Stimulated activated CD4-positive, alpha-beta T cell treated with anti-CD3 and anti-CD28 coated beads, Interleukin-15, amount 100 ng/mL, for 1 hour (primary cell): ENCODE results near the gene BCL7C.
"Not testable (repeated sequence)": the region's sequence is repeated elsewhere in the genome, so short reads cannot be mapped to it uniquely, and the experiment has no call there.

ENCODE experiments used
- DNase-seq, 2 donors: peaks; one replicate each; pipeline ENCODE4 v3.0.0-alpha.2; 2020; ENCODE audit warnings: low read depth in 1 of 2, low spot score in 1 of 2

Gene BCL7C

DNA sequence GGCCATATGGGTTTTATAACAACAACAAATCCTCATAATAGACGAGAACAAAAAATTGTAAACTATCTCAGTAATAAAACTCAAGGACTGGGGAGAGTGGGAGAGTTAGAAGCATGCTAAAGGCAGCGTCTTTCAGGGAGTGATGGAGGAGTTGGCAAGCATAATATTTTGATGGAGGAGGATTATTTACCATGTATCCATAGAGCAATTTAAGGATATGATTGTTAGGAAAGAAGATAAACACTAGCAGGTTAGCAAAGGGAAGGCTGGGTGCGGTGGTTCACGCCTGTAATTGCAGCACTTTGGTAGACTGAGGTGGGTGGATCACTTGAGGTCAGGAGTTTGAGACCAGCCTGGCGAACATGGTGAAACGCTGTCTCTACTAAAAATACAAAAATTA lies 27.8 kb downstream of the BCL7C start:
- no peak for DNase-seq

DNA sequence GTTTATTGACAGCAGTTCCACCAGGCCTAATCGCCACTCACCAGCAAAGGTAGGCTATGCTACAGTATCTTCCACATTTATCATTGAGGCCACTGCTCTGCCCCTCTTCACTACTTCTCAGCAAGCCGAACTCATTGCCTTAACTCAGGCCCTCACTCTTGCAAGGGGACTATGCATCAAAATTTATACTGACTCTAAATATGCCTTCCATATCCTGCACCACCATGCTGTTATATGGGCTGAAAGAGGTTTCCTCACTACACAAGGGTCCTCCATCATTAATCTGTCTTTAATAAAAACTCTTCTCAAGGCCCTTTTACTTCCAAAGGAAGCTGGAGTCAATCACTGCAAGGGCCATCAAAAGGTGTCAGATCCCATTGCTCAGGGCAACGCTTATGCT lies 30.7 kb downstream of the BCL7C start:
- DNase-seq: not testable (repeated sequence)

DNA sequence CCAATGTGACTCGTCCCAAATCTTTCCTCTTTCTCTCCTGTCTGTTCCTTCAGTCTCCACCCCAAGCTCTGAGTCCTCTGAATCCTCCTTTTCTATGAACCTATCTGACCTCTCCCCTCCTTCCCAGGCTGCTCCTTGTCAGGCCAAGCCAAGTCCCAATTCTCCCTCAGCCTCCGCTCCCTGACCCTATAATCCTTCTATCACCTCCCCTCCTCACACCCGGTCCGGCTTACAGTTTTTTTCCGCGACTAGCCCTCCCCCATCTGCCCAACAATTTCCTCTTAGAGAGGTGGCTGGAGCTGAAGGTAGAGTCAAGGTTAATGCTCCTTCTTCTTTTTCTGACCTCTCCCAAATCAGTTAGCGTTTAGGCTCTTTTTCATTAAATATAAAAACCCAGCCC lies 33.1 kb downstream of the BCL7C start:
- DNase-seq: not testable (repeated sequence)

DNA sequence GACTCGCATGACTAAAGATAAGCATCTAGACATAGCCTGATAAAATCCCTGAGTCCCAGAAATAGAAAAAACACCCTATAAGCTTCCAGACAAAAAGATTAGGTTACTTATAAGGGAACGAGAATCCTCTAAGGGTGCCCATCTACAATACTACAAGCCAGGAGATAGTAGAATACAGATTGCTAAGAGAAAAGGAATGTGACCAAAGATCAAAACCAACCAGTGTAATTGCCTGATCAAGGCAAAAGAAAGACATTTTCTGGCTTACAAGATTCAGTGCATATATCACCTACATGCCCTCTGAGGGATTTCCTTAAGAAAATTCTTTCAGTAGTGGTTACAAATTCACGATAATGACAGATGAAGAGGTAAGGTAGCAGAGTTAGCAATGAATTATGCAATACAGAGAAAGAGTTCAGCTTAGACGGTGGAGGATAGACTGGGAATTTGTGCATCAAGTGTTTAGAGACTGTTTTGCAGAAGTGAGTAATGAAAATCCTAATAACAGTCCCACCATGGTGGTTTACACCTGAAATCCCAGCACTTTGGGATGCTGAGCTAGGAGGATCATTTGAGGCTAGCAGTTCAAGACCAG lies 35.0 kb downstream of the BCL7C start:
- DNase-seq: no peak

DNA sequence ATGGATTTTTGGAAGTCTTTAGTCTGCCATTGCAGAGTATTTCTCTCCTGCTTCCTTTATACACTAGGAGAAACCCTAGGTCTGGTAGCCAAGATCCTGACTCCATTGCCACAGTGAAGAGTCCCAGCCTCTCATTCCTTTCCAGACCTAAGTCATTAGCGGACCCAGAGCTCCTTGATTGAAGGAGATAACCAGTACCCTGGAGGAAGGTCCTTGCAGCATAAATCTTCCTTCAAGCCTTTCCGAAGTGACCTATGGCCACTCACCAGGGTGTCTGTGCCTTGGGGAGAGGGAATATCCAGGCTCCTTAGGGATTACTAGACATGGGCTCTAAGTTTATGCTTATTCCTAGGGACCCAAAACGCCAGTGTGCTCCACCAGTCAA lies 35.8 kb downstream of the BCL7C start:
- no peak for DNase-seq

DNA sequence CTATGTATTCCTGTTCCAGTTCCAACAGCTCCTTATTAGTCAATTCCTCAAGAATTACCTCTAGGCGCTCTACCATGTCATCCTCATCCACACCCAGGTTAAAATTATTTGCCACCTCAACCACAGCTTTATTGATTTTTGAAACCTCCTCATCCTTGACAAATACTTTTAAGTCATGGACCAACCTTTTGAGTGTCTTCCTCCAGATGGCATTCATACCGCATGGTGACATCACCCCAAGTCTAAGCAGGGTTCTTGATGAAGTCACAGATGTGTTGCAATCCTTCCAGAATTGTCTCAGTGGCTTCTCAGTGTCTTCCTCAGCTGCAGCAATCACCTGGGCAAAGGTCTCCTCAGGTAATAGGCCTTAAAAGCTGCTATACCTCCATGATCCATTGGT lies 40.1 kb downstream of the BCL7C start:
- DNase-seq: no peak

DNA sequence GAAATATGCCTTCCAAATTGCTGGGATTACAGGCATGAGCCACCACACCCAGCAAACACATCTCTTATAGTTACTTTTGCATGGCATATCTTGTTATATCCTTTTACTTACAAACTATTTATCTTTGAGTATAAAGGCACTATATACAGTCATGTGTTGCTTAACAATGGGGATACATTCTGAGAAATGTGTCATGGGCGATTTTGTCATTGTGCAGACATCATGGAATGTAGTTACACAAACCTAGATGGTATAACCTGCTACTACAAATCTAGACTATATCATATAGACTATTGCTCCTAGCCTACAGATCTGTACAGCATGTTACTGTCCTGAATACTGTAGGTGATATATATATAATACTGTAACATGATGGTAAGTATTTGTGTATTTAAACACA lies 43.6 kb downstream of the BCL7C start:
- DNase-seq: no peak

DNA sequence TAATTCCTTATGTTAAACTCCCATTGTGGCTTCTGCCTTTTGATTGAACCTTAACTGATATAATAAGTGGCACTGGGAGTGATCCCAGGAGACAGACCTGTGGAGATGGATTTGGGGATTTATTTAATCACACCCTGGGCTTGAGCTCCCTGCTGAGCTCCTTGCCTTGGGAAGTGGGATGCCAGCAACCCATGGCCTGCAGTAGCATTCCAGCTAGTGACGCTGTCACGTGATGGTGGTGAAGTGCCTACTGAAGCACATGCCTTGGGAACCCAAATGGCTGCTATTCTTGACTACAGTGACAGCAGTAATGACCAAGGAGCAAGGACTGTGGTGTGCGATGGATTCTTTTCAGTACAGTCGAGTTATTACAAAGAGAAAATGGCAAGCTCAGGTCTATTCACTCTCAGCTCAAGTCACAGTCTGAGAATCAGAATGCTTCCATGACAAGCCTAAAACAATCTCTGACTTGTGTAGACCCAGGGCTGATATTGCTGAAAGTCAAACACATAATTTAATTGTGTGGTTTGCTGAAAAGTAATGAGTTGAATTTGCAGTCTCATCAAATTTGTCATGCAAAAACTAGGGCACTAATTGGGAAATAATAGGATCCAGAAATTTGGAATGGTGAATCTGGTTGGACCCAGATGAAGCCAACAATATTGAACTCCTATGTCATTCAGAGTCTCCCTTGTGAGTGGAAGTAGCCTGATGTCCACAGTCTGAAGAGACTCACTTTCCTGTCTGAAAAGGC lies 47.1 kb downstream of the BCL7C start:
- no peak for DNase-seq

DNA sequence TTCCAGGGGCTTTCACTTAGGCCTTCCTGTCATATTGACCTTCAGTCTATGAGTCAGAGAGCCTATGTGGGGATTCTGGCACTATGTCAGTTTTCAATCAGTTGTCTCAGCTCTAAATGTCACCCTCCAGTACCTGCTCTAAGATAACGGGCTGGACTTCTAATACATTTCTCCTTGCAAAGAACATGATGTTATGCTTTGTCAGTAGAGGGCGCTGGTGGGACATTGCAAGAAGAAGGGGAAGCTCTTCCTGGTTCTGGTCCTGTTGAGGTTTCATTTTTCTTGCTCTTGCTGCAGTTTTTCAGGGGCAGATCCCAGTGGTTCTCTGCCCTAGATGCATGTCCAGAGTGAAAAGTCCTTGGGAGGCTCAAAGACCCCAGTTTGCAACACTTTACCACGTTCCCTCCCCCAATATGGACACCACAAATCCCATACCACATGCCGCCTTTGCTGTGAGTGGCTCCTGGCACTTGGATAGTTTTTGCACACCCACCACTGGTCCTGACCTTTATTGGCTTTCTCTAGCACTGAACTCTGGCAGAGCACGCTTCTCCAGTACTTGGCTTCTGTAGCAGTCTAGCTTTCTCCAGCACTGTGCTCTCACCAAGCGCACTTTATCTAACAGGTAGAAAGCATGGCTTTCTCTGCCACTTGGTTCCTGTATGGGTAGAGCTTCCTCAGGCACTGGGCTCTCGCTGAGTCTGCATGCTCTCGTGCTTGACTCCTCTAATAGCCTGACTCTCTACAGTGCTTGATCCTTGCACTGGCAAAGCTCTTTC lies 49.0 kb downstream of the BCL7C start:
- DNase-seq: peak; percentile 27 to 47

DNA sequence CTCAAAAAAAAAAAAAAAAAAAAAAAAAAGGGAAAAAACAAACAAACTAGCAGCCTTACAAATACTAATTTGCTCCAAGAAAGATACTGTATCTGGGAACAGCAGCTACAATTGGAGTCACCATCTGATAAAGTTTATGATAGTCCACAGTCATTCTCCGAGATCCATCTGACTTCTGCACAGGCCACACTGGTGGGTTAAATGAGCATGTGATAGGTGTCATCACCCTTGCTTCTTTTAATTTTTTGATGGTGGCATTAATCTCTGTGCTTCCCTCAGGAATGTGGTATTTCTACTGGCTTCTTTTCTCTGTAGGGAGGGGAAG lies 49.6 kb downstream of the BCL7C start:
- DNase-seq: no peak

DNA sequence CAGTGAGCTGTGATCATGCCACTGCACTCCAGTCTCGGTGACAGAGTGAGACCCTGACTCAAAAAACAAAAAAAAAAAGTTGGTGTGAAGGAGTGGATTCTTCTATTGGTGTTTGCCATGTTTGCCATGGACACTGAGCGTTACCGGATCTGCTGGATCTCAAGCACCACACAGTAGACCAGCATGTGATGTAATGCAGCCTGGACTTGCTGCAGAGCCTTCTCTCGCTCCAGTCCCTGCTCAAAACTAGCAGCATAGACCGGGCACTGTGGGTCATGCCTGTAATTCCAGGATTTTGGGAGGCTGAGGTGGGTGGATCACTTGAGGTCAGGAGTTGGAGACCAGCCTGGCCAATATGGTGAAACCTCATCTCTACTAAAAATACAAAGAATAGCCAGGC lies 50.4 kb downstream of the BCL7C start:
- DNase-seq: no peak

DNA sequence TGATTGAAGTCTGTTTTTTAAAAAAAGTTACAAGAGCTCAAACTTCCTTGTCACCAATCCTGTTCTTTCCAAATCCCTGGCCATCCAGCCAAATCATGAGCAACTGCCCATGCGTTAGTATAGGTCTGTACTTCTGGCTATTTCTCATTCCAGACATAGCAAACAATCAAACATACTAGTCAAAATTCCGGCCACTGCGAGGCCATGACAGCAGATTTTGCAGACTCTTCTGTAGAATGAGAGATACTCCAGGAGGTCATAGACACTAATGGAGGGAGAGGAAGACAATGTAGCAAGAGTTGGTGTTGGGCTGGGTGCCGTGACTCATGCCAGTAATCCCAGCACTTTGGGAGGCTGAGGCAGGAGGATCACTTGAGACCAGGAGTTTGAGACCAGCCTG lies 50.9 kb downstream of the BCL7C start:
- no peak for DNase-seq

DNA sequence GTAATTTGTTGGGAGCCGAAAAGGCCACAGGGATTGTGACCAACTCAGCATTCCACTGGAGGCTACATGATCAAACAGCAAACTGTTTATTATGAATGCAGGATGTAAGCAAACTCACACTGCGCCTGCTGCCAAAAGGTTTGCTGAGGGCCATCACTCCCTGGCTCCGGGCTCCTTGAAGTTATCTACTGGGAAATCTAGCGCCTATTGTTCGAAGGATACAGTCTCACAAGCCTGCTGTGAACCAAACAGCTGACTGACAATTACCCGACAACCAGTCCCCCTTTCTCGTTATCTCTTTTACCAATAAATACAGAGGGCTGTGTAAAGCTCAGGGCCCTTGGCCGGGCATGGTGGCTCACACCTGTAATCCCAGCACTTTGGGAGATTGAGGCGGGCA lies 52.5 kb downstream of the BCL7C start:
- DNase-seq: no peak

DNA sequence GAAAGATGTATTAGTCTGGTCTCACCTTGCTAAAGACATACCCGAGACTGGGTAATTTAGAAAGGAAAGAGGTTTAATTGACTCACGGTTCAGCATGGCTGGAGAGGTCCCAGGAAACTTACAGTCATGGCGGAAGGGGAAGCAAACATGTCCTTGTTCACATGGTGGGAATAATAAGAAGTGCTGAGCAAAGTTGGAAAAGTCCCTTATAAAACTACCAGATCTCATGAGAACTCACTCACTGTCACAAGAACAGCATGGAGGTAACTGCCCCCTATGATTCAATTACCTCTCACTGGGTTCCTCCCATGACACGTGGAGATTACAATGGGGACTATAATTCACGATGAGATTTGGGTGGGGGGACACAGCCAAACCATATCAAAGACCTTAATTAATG lies 53.3 kb downstream of the BCL7C start:
- DNase-seq: no peak

DNA sequence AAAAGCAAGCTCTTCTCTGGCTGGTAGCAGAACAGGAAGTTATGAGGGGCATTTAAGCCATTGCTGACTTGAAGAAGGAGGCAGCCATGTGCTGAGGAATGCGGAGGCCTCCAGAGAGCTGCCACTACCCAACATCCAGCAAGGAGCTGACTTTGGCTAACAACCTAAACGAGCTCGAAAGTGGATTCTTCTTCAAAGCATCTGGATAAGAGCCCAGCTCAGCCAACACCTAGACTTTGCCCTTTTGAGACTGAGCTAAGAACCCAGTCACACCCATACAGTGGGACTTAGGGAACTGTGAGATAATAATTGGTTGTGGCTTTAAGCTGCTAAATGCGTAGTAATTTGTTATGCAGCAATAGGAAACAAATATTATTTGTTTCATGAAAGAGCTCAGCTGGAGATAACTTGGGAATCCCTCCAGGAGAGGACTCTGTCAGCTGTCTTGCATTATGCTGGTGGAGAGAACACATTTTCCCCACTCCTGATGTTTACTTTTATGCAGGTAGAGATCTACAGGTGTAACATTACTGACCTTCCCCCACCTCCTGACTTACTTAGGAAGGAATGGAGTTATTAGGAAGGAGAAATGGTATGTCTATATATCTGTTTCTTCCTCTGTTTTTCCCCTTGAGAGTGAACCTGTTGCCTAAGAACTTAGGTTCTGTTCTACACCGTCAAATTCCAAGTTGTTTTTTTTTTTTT lies 54.2 kb downstream of the BCL7C start:
- DNase-seq: no peak

DNA sequence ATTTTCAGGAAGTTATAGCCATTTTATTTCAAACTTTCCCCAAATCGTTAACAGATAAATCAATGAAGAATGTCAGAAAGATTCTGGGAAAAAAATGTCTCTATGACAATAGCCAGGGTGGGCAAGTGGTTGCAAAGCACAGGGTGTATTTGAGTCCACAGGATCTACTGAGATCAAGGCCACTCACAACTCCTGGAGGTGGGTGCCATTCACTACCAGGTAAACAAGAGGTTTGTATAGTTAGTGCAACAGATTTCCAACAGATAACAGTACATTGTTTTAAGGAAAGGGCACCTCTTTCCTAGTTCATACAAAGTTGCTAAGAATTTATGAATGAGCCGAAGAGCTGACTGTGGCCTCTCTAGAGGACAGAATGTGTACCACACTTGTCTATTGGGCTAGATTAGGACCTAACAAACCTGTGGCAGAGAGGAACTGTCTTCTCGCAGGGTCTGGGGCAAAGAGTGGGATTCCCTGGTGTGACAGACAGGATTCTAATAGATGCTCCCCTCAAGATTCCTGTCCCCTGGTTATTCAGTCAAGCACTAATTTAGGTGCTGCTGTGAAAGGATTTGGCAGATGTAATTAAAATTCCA lies 54.9 kb downstream of the BCL7C start:
- DNase-seq: no peak

DNA sequence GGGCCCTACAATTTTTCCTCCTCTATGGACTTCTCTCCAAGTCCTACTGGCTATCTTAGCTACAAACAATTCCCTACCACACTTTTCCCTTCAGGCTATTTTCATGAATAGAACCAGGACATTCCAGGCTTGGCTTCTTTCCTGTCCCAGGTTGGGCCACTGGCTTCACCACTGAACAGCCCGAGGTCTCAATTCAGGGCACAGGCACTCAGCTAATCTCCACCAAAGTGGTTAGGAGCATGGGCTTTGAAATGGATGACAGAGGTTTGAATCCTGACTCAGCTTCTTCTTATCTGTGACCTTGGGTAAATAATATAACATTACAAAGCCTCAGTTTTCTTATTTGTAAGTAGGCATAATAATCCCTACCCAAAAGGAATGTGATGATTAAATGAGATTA lies 56.0 kb downstream of the BCL7C start:
- no peak for DNase-seq
